K562 (cell line): ENCODE data around the gene TPRX2. TPM values are rescaled to one million over a fixed set of nuclear protein-coding genes. Genes with fewer than 3 reads are reported as not detected.

Source experiments
- CEBPB ChIP-seq: fragments of 450-650 bp; IDR thresholded peaks from 2 replicates; pipeline ENCODE4 v1.6.1; 2016; ENCODE audit warnings: missing genetic modification characterization, missing compliant biosample characterization
- CEBPG ChIP-seq, 3 experiments: fragments of 200-800 bp in 1 of 3; sonication (Bioruptor generic) in 1 of 3; sonication (generic) in 1 of 3; formaldehyde crosslinking in 1 of 3; IDR thresholded peaks in 2 of 3; conservative IDR thresholded peaks in 1 of 3; 2 replicates each; pipeline versions ENCODE4 v1.6.1 to v1.8.0; 2016 to 2022; ENCODE audit warnings: missing compliant biosample characterization in 2 of 3, missing genetic modification characterization in 2 of 3, mild to moderate bottlenecking in 1 of 3, missing genetic modification reagents in 1 of 3
- CLOCK ChIP-seq: fragments of 250-450 bp; sonication (Bioruptor Pico); IDR thresholded peaks from 2 replicates; pipeline ENCODE4 v1.4.0; 2020; ENCODE audit warnings: mild to moderate bottlenecking, moderate library complexity, borderline replicate concordance
- HES1 ChIP-seq: fragments of 450-650 bp; IDR thresholded peaks from 2 replicates; pipeline ENCODE4 v1.6.1; 2016; ENCODE audit warnings: low read depth, mild to moderate bottlenecking, moderate library complexity
- L3MBTL2 ChIP-seq: fragments of 450-650 bp; IDR thresholded peaks from 2 replicates; pipeline ENCODE4 v1.6.1; 2016; ENCODE audit warnings: mild to moderate bottlenecking, moderate library complexity
- MTF1 ChIP-seq: fragments of 250-450 bp; sonication (Bioruptor Pico); IDR thresholded peaks from 2 replicates; pipeline ENCODE4 v1.9.0; 2021; ENCODE audit warnings: moderate library complexity, mild to moderate bottlenecking, inconsistent platforms, borderline replicate concordance
- NCOA4 ChIP-seq: fragments of 450-650 bp; IDR thresholded peaks from 2 replicates; pipeline ENCODE4 v1.6.1; 2018; ENCODE audit warnings: mild to moderate bottlenecking; ENCODE audit not compliant: partially characterized antibody
- NEUROD1 ChIP-seq: fragments of 150-350 bp; IDR thresholded peaks from 2 replicates; pipeline ENCODE4 v1.6.1; 2014; ENCODE audit warnings: borderline replicate concordance, low read length, low read depth; ENCODE audit not compliant: partially characterized antibody
- PPARD ChIP-seq: fragments of 250-450 bp; sonication (Bioruptor Pico); IDR thresholded peaks from 2 replicates; pipeline ENCODE4 v1.8.0; 2022; ENCODE audit warnings: inconsistent platforms, mild to moderate bottlenecking, moderate library complexity
- ZHX1 ChIP-seq: fragments of 150-350 bp; conservative IDR thresholded peaks from 2 replicates; pipeline ENCODE4 v1.6.1; 2014; ENCODE audit warnings: low read length
- polyA plus RNA-seq, 8 experiments: library from polyadenylated mRNA; depleted of rRNA in 4 of 8; stranded (reverse) in 5 of 8; unstranded in 3 of 8; fragments of >200 nt; fragmentation: Nextera tagmentation in 2 of 8; fragmentation: Illumina TruSeq in 1 of 8; extraction: Ambion mirVana in 2 of 8; extraction: Trizol in 1 of 8; gene quantifications; 2 replicates each; pipeline versions ENCODE4 v1.2.1 to v1.2.3, GENCODE V29; 2011 to 2014; ENCODE audit warnings: inconsistent platforms in 1 of 8, missing spikeins in 1 of 8
- total RNA-seq, 7 experiments: library from RNA; depleted of rRNA in 6 of 7; stranded (reverse); fragments of >200 nt in 6 of 7; fragmentation: Illumina TruSeq in 2 of 7; extraction: Trizol in 2 of 7; gene quantifications; 2 replicates each; pipeline versions ENCODE4 v1.2.1 to v1.2.3, GENCODE V29; 2011 to 2021; ENCODE audit warnings: low replicate concordance in 1 of 7

Gene TPRX2
- total and polyA plus RNA-seq, 9 of the 15 experiments (the other 6 are each of a cell fraction or from before 2014, with no cell fraction given) = not detected

DNA sequence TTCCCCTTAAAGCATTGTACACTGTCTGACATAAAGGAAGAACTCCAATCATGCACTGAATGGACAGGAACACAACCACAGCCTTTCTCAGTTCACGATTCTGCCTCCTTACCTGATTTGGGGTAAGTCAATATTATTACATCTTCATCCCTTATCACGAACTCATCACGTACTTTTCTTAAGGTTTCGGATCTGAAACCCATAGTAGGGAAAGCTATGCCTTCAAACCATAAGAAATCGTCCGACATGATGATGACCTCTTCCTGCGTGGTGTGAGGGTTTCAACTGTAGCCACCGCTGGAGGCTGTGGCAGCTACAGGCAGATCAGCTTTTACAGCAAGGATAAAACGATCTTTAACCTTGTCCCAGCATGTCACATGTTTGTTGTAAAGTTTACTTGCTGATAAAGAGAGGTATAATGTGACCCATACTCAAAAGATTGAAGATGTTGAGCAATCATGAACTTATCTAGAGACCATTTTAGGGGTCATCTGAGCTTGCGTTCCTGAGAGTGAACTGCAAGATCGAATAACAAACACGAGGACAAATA is 27.1 kb downstream of the TPRX2 start, which contains the start of gene SULT2A1 (continued):
- TF ChIP-seq ZHX1 = no peak
- TF ChIP-seq NEUROD1 = no peak
- no peak for TF ChIP-seq CEBPG (CRISPR knock-in tag; IDR thresholded peaks at IDR 0.05)
- TF ChIP-seq CEBPG (tag; conservative IDR thresholded peaks at IDR 0.05 in 1 of 2, IDR thresholded peaks at IDR 0.05 in 1 of 2) = peak; percentile 75 to 86
- no peak for TF ChIP-seq NCOA4
- TF ChIP-seq CEBPB (tag) = peak; percentile 89
- no peak for TF ChIP-seq CLOCK (CRISPR knock-in tag)
- no peak for TF ChIP-seq MTF1 (CRISPR knock-in tag)
- no peak for TF ChIP-seq PPARD
- TF ChIP-seq L3MBTL2 = peak; percentile 46; the same call in 1 of the 2 replicates
- TF ChIP-seq HES1 = no peak
